GM11168 (cell line): Measurements from ENCODE around the gene ZNF548.
"Not testable (repeated sequence)": the region's sequence is repeated elsewhere in the genome, so short reads cannot be mapped to it uniquely, and the experiment has no call there.

Experiments
- in situ Hi-C: fragments of 300-500 bp; cut with MboI; formaldehyde crosslinking; loops from one replicate; pipeline ENCODE4 v1.12.0; 2022; ENCODE audit warnings: low sequenced_read_pairs; ENCODE audit not compliant: unreplicated experiment

The ZNF548 gene

DNA sequence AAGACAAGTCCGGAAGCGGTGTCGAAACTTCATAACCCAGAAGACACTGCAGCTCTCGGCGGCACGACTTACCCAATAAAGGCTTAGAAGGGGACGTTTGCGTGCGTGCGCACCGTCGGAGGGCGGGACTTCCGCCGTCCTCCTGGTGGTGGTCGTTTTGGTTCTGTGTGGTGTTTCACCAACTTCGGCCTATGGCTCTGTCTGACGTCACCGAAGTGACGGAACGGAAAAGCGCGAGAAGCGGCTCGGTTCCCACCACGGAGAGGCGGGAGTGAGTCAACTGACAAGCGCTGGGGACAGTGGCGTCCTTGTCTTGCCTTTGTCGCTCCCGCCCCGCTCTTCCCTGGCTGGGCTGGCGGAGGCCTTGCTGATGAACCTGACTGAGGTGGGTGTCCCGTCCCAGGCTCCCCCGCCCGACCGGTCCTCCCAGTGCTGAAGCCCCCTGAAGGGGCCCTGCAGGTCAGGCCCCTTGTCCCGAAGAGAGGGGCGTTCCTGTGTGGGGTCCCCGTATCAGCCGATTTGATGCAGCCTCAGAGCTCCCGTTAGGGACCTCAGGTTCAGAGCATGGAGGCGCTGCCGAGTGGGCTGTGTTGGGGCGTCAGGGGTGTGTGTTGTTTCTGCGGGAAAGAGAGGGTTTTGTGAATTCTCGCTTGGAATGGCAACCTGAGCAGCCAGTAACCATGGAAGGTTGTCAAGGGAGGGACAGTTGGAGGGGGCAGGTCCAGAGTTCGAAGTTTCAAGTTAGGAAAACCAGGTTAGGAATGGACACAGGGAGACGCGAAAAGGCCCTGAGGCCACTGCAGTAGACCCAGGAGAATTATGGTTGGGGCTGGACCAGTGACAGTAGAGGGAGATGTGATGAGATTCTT, at the start of gene ZNF548:
Gene ZNF548, plus strand, starts transcription at position 125 of the 869 bp plus-strand sequence. Its CDS starts 246 bp downstream, at position 371.
- in situ Hi-C loops = no loop called here

DNA sequence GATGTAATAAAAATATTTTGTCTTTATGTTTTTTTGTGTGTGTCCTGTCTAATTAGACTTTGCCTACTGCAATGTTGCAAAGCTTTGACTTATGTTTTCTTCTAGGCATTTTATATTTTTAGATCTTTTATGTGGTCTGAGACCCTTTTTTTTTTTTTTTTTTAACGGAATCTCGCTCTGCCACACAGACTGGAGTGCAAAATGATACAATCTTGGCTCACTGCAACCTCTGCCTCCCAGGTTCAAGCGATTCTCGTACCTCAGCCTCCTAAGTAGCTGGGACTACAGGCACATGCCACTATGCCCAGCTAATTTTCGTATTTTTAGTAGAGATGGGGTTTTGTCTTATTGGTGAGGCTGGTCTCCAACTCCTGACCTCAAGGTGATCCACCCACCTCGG, 47.1 kb upstream of the ZNF548 start:
- in situ Hi-C loops = no loop called here

- in situ Hi-C loops = no loop called here
Measured at GRCh38 chr19:57348136-57348535, 41.5 kb upstream of the ZNF548 start.

GRCh38 chr19:57350877-57351805, 38.5 kb upstream of the ZNF548 start, which contains the start of gene ZNF304:
TSS of gene ZNF304 (plus strand) at chr19:57351271. CDS start at chr19:57351665, 394 bp downstream.
- in situ Hi-C loops = loop anchor here (10.0 kb wide), 1 partner anchor 106 kb away; the partner anchor contains the start of gene ZNF805

GRCh38 chr19:57351867-57352266, 37.8 kb upstream of the ZNF548 start:
- in situ Hi-C loops = loop anchor here (10.0 kb wide), 1 partner anchor 107 kb away; the partner anchor contains the start of gene ZNF805

DNA sequence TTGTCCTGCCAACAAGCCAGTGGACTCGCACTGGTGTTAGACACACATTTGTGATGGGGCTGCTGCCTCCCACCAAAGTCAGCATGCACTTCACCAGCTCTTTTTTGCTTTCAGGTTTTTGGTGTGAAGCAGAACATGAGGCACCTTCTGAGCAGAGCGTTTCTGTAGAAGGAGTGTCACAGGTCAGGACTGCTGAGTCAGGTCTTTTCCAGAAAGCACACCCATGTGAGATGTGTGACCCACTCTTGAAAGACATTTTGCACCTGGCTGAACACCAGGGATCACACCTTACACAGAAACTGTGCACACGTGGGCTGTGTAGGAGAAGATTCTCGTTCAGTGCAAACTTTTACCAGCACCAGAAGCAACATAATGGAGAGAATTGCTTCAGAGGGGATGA, 33.7 kb upstream of the ZNF548 start:
- in situ Hi-C loops = loop anchor here (10.0 kb wide), 1 partner anchor 111 kb away; the partner anchor contains the start of gene ZNF805

DNA sequence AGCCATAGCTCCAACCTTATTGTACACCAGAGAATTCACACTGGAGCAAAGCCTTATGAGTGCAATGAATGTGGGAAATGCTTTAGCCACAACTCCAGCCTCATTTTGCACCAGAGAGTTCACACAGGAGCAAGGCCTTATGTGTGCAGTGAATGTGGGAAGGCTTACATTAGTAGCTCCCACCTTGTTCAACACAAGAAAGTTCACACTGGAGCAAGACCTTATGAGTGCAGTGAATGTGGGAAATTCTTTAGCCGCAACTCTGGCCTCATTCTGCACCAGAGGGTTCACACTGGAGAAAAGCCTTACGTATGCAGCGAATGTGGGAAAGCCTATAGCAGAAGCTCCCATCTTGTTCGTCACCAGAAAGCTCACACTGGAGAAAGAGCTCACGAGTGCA, 32.2 kb upstream of the ZNF548 start:
- in situ Hi-C loops = loop anchor here (10.0 kb wide), 1 partner anchor 113 kb away; the partner anchor contains the start of gene ZNF805

GRCh38 chr19:57359300-57359699, 30.4 kb upstream of the ZNF548 start:
- in situ Hi-C loops = loop anchor here (10.0 kb wide), 1 partner anchor 114 kb away; the partner anchor contains the start of gene ZNF805

DNA sequence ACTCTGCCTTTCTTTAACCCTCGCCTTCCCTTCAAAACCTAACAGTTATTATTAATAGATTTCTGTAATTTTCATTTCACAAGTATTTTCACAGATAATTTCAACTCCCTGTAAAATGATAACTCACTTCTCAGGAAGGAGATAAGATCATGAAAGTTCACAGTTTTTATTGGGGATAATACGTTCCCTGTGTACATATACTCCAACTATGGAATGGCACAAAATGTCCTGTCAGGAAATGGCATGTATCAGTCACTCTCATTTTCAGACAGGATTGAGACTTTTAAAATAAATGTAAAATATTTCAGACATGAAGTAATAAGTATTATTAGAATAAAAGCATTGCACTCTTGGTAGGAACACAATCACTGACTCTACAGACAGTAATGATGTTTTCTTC, 27.2 kb upstream of the ZNF548 start:
- in situ Hi-C loops = no loop called here

DNA sequence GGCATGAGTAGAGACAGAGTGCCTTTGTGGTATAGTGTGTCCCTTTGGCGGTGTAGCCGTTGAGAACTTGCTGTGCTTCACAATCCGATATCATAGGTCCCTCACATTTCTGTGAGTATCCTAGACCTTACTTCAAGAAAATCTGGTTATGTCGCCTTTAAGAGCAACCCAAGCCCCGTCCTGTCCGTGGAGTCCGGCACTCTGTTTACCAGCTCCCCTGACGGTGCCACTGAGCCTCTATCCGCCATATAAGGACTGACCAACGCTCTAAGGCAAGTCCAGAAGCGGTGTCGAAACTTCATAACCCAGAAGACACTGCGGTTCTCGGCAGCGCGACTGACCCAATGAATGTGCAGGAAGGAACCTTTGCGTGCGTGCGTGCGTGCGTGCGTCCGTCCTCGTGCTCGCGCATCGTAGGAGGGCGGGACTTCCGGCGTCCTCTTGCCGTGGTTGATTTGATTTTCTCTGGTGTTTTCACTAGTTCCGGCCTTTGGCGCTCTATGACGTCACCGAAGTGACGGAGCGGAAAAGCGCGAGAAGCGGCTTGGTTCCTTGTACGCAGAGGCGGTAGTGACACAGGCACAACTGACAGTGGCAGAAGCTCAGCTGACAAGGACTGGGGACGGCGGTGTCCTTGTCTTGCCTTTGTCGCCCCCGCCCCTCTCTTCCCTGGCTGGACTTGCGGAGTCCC, 26.5 kb upstream of the ZNF548 start, which contains the start of the genes TRAPPC2B and ZNF547:
Gene TRAPPC2B, plus strand, starts transcription at position 555 of the 691 bp plus-strand sequence. CDS start 1,283 bp downstream, outside the sequence.
Gene ZNF547, plus strand, starts transcription at position 555 of the 691 bp plus-strand sequence. CDS start 5,005 bp downstream, outside the sequence.
- in situ Hi-C loops = no loop called here

DNA sequence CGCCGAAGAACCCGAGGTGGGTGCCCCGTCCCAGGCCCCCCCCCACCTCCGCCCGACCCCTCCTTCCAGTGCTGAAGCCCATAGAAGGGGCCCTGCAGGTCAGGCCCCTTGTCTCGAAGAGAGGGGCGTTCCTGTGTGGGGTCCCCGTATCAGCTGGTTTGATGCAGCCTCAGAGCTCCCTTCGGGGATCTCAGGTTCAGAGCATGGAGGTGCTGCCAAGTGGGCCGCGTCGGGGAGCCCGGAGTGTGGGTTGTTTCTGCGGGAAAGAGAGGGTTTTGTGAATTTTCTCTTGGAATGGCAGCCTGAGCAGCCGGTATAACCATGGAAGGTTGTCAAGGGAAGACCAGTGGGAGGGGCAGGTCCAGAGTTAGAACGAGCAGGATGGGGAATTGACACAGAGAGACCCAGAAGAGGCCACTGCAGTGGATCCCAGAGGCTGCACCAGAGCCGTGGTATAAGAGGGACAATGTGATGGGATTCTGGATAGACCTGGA, 25.9 kb upstream of the ZNF548 start:
- in situ Hi-C loops = no loop called here

GRCh38 chr19:57366776-57367175, 22.9 kb upstream of the ZNF548 start:
- in situ Hi-C loops = no loop called here

DNA sequence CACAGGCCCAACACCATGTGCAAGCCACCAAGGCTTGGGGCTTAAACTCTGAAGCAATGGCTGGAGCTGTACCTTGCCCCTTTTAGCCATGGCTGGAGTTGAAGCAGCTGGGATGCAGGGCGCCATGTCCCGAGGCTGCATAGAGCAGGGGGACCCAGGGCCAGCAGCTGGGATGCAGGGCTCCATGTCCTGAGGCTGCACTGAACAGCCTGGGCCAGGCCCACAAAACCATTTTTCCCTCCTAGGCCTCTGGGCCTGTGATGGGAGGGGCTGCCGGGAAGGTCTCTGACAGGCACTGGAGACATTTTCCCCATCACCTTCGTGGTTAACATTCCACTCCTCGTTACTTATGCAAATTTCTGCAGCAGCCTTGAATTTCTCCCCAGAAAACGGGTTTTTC, 15.5 kb upstream of the ZNF548 start:
- in situ Hi-C loops = no loop called here

GRCh38 chr19:57374647-57375046, 15.0 kb upstream of the ZNF548 start:
- in situ Hi-C loops = not testable (repeated sequence)

GRCh38 chr19:57376151-57376550, 13.5 kb upstream of the ZNF548 start:
- in situ Hi-C loops = no loop called here

DNA sequence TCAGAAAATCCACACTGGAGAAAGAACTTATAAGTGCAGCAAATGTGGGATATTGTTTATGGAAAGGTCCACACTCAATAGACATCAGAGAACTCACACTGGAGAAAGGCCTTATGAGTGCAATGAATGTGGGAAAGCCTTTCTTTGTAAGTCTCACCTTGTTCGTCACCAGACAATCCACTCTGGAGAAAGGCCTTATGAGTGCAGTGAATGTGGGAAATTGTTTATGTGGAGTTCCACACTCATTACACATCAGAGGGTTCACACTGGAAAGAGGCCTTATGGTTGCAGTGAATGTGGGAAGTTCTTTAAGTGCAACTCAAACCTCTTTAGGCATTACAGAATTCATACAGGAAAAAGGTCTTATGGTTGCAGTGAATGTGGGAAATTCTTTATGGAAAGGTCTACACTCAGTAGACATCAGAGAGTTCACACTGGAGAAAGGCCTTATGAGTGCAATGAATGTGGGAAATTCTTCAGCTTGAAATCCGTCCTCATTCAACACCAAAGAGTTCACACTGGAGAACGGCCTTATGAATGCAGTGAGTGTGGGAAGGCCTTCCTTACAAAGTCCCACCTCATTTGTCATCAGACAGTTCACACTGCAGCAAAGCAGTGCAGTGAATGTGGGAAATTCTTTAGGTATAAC, 12.0 kb upstream of the ZNF548 start:
- in situ Hi-C loops = no loop called here

GRCh38 chr19:57380923-57381322, 8.7 kb upstream of the ZNF548 start:
- in situ Hi-C loops = no loop called here

GRCh38 chr19:57382806-57383488, 6.7 kb upstream of the ZNF548 start:
- in situ Hi-C loops = no loop called here
